ENCODE results near the gene KRTAP1-1.
"Not testable (repeated sequence)": the region's sequence is repeated elsewhere in the genome, so short reads cannot be mapped to it uniquely, and the experiment has no call there.

Gene KRTAP1-1

DNA sequence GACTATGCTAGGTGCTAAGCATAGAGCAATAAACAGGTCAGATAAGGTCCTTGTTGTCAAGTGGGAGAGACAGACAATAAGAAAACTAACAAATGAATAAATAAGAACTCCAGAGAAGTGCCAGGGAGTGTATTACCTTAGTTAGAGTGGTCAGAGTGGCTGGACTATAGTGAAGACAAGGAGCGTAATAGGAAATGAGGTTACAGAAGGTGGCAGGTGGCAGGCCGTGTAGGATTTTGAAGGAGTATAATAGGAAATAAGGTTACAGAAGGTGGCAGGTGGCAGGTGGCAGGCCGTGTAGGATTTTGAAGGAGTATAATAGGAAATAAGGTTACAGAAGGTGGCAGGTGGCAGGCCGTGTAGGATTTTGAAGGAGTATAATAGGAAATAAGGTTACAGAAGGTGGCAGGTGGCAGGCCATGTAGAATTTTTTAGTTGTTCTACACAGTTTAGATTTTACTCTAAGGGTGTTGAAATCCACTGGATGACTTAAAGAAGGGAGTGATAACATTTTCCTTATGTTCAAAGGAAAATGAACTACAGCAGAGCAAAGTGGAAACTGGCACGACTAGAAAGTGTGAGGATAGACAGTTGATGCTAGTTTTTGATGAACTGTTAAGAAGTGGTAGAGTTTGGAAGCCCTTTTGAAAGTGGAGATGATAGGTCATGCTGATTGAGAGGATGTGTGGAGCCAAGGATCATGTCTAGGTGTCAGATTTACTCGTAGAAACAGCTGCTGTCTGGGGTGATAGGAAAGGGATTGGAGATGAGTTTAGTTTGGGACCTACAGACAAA, 28.7 kb downstream of the KRTAP1-1 start:
- no peak for DNase-seq (ENCODE audit: low read depth)

GRCh38 chr17:41010441-41010840, 30.8 kb downstream of the KRTAP1-1 start:
- no peak for DNase-seq (ENCODE audit: low read depth)

DNA sequence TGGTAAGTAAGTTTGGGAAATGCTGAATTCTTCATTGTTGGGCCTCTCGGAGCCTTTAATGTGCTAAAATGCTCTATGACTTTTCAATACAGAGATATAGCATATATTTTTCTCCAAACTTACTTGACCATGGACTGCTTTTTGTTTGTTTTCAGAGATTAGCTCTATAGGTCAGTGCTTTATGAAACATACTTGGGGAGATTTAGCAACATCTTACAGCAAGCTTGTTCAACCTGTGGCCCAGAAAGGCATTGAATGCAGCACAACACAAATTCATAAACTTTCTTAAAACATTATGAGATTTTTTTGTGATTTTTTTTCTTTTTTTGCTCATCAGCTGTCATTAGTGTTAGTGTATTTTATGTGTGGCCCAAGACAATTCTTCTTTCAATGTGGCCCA, 31.3 kb downstream of the KRTAP1-1 start:
- DNase-seq (ENCODE audit: low read depth): no peak

- DNase-seq (ENCODE audit: low read depth): no peak
Measured at GRCh38 chr17:41009301-41009760, 31.9 kb downstream of the KRTAP1-1 start.

DNA sequence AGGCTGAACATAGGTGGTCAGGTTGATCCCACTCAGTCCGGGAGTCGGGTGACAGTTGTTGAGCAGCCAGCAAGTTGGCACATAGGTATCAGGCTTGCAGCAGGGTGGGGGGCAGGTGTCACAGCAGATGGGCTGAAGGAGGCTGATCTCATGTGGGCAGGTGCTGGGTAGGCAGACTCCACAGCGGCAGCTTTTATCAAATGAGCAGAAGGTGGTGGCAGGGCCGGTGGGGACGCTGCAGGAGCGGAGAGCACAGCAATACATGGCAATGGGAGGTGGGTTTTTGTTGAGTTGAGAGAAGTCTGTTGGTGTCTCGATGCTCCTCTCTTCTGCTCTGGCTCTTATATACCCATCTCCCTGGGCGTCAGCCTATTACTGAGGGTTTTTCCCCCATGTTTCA, 32.4 kb downstream of the KRTAP1-1 start, which contains the start of gene KRTAP3-1:
Gene KRTAP3-1, minus strand, starts transcription at position 318 of the 400 bp plus-strand sequence. Its CDS starts 54 bp downstream, at position 264.
- no peak for DNase-seq (ENCODE audit: low read depth)

DNA sequence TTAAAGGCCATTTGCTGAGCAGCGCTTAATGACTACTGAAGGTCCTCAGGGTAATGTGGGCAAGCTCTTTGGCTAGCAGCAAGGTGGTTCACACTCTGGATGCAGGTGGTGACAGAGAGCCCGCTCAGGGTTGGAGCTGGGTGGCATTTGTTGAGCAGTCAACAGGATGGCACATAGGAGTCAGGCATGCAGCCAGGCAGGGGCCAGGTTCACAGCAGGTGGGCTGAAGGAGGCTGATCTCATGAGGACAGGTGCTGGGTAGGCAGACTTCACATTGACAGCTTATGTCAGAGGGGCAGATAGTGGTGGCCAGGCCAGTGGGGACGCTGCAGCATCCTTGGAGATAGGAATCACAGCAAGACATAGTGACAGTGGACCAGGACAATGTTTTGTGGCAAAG, 36.9 kb downstream of the KRTAP1-1 start:
- no peak for DNase-seq (ENCODE audit: low read depth)

- DNase-seq (ENCODE audit: low read depth): no peak
Measured at GRCh38 chr17:41003926-41004325, 37.3 kb downstream of the KRTAP1-1 start.

DNA sequence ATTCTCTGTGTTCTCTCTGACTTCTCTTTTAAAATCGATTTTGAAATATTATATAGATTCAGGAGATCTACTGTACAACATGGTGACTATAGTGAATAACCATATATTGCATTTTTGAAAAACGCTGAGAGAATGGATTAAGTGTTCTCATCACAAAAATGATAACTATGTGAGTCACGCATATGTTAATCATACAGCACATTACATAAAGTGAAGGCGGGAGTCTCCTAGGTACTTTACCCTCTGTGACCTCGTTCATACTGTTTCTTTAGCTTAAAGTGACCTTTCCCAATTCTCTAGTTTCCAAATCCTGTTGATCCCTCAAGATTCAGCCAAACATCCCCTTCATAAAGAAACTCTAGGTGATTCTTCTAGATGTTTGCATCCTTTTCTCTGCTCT, 38.4 kb downstream of the KRTAP1-1 start:
- no peak for DNase-seq (ENCODE audit: low read depth)

GRCh38 chr17:41001795-41002194, 39.5 kb downstream of the KRTAP1-1 start:
- no peak for DNase-seq (ENCODE audit: low read depth)

- not testable (repeated sequence) for DNase-seq (ENCODE audit: low read depth)
Measured at GRCh38 chr17:40999563-40999962, 41.7 kb downstream of the KRTAP1-1 start, which contains the start of gene KRTAP3-2. Gene KRTAP3-2 (minus strand): TSS chr17:40999906. CDS start chr17:40999853, 53 bp downstream.

DNA sequence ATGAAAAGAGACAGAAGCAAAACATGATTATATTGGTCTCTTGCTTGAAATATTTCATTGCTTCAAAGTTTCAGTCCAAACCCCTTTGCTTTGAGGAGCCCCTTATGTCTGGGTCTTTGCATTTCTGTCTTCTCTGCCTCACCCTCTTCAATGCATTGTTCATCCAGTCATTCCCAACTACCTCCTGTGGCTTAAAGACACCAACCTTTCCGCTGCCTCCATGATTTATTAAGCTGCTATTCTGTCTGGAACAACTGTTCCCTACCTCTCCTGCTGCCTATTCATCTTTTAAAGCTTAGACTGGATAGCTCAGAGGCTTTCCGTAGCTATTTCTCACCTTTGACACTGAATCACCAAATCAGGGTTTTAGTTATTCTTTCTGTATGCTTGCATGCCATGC, 43.9 kb downstream of the KRTAP1-1 start:
- no peak for DNase-seq (ENCODE audit: low read depth)

- no peak for DNase-seq (ENCODE audit: low read depth)
Measured at GRCh38 chr17:40996829-40997228, 44.4 kb downstream of the KRTAP1-1 start.

DNA sequence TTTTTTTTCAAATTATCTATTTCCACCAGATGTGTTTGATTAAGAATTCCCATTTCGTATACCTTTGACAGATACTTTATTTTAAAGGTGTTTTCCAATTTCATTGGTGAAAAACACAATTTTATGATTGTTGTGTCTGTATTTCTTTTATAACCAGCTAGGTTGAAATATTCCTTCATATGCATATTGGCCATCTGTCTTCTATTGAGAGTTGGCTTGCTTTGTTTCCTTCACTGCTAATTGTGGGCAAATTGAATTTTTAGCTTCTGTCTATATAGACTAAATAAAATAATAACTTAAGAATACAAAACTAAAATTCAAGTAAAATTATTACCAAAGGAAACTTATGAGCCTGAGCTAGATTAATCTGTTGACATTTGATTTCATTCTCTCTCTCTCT, 46.1 kb downstream of the KRTAP1-1 start:
- DNase-seq (ENCODE audit: low read depth): no peak

DNA sequence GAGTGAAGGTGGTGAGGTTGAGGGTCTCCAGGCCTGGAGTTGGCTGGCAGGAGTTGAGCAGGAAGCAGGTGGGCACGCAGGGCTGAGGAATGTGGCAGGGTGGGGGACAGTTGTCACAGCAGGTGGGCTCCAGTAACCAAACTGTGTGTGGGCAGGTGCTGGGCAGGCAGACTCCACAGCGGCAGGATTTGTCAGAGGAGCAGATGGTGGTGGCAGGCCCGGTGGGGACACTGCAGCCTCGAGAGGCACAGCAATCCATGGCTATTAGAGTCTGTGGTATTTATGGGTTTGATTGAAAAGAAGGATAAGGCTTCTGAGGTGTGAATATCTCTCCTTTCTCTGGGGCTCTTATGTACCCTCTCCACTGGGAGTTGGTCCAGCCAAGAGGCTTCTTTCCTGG, 47.4 kb downstream of the KRTAP1-1 start, which contains the start of gene KRTAP3-3:
Gene KRTAP3-3, minus strand, starts transcription at position 326 of the 400 bp plus-strand sequence. Its CDS starts 67 bp downstream, at position 259.
- no peak for DNase-seq (ENCODE audit: low read depth)

DNA sequence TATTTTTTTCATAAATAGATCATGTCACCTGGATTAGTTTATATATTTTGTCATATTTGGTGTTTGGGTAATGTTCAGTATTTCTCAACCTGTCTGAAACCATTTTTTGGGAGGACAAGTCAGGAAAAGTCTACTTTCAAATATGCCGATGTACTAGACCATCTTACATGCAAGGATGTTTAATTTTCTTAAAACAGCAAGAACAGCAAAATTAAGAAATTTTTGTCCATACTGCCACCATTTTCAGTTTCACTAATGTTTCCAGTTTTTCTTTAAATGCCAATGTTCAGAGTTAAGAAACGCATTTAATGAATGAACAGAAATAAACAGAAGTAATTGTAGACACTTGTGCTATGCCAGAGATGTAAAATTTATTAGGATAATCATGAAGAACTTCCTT, 48.2 kb downstream of the KRTAP1-1 start:
- DNase-seq (ENCODE audit: low read depth): no peak

GRCh38 chr17:40992666-40993065, 48.6 kb downstream of the KRTAP1-1 start:
- no peak for DNase-seq (ENCODE audit: low read depth)

Measured in activated gamma-delta T cell treated with anti-CD3 and anti-CD28 coated beads, Interleukin-2, amount 50 U/mL, for 16 hours (primary cell).